ENCODE data around the gene ASZ1. TPM values are rescaled to one million over a fixed set of nuclear protein-coding genes. Genes with fewer than 3 reads are reported as not detected.

The ASZ1 gene
- total and polyA plus RNA-seq, 2 donors (not counting 1 experiment from before 2014, with no cell fraction given) = not detected

- TF ChIP-seq, protein P1, sequence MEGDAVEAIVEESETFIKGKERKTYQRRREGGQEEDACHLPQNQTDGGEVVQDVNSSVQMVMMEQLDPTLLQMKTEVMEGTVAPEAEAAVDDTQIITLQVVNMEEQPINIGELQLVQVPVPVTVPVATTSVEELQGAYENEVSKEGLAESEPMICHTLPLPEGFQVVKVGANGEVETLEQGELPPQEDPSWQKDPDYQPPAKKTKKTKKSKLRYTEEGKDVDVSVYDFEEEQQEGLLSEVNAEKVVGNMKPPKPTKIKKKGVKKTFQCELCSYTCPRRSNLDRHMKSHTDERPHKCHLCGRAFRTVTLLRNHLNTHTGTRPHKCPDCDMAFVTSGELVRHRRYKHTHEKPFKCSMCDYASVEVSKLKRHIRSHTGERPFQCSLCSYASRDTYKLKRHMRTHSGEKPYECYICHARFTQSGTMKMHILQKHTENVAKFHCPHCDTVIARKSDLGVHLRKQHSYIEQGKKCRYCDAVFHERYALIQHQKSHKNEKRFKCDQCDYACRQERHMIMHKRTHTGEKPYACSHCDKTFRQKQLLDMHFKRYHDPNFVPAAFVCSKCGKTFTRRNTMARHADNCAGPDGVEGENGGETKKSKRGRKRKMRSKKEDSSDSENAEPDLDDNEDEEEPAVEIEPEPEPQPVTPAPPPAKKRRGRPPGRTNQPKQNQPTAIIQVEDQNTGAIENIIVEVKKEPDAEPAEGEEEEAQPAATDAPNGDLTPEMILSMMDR (IDR thresholded peaks at IDR 0.05) = no peak
- TF ChIP-seq EZH2 (IDR thresholded peaks at IDR 0.05; ENCODE audit: borderline replicate concordance, insufficient read depth, low read depth, low read length, poor library complexity, severe bottlenecking) = no peak
- 74% methylated on average over 2 of the region's 2 CpGs for WGBS (ENCODE audit: insufficient coverage)
- H3K79me2 ChIP-seq (ENCODE audit: control insufficient read depth, insufficient read depth, low read length) = no peaks in the 10 kb centered on the region
Observed at GRCh38 chr7:117448655-117449054, 21.4 kb upstream of the ASZ1 start.

GRCh38 chr7:117446220-117446815 is 19.0 kb upstream of the ASZ1 start:
- Histone ChIP-seq H3K4me3 (ENCODE audit: control extremely low read depth in 1 of 5, extremely low read depth in 1 of 5, insufficient read depth in 1 of 5, low read depth in 2 of 5, low read length in 4 of 5) (no peak overlapping the region), H3K27ac (ENCODE audit: low read length in 2 of 2) (no peak overlapping the region), H3K4me1 (ENCODE audit: control insufficient read depth in 2 of 2, insufficient read depth in 2 of 2, low read length in 2 of 2) (no peaks in the 10 kb centered on the region), H3K9me3 (ENCODE audit: control extremely low read depth in 1 of 3, control insufficient read depth in 2 of 3, insufficient read depth in 1 of 3, low read length in 2 of 3) (peaks cover 0 to 12% (median 3%) of the 10 kb centered on the region in 3 donors), H3K79me2 (ENCODE audit: control insufficient read depth, insufficient read depth, low read length) (no peaks in the 10 kb centered on the region), H2AFZ (ENCODE audit: insufficient read depth, low read depth, low read length, poor library complexity, severe bottlenecking) (no peak overlapping the region), H3K9ac (ENCODE audit: low read length) (no peak overlapping the region), H3K4me2 (replicated peaks; ENCODE audit: low read depth, low read length, poor library complexity, severe bottlenecking) (no peak overlapping the region), H3K27me3 (replicated peaks in 1 of 4; ENCODE audit: control extremely low read depth in 1 of 4, control insufficient read depth in 3 of 4, insufficient read depth in 4 of 4, low read length in 3 of 4) (no peaks in the 10 kb centered on the region), H4K20me1 (ENCODE audit: control insufficient read depth, insufficient read depth, low read length, poor library complexity, severe bottlenecking) (no peaks in the 10 kb centered on the region), H3K36me3 (replicated peaks in 1 of 2; ENCODE audit: control extremely low read depth in 1 of 2, control insufficient read depth in 1 of 2, extremely low read depth in 1 of 2, insufficient read depth in 2 of 2, low read length in 1 of 2) (no peaks in the 10 kb centered on the region)
- no peak for TF ChIP-seq EZH2 (IDR thresholded peaks at IDR 0.05; ENCODE audit: borderline replicate concordance, insufficient read depth, low read depth, low read length, poor library complexity, severe bottlenecking)
- TF ChIP-seq, protein P1 (IDR thresholded peaks at IDR 0.05) = no peak
- H3K27ac Mint-ChIP-seq = no peak overlapping the region
- no peaks in the 10 kb centered on the region for H3K4me1 Mint-ChIP-seq
- no CpG with 5 or more reads among the region's 4 CpGs for whole genome bisulfite sequencing (ENCODE audit: insufficient coverage)
- ChIA-PET CTCF (no interaction called here), POLR2A (no interaction called here)
- DNase-seq = no peak
- intact Hi-C loops (cut with micrococcal nuclease) = no loop called here
- no peak for ATAC-seq (ENCODE audit: low read depth)
- H3K9me3 Mint-ChIP-seq (ENCODE audit: insufficient read depth) = peaks cover 11% of the 10 kb centered on the region
- H3K4me3 Mint-ChIP-seq = no peak overlapping the region
- peaks cover 1% of the 10 kb centered on the region for H3K27me3 Mint-ChIP-seq

More at GRCh38 chr7:117448655-117449054, 21.4 kb upstream of the ASZ1 start:
- no peak for ATAC-seq (ENCODE audit: low read depth)
- peaks cover 0 to 12% (median 3%) of the 10 kb centered on the region in 3 donors for H3K9me3 ChIP-seq (ENCODE audit: control extremely low read depth in 1 of 3, control insufficient read depth in 2 of 3, insufficient read depth in 1 of 3, low read length in 2 of 3)
- ChIA-PET POLR2A (no interaction called here), CTCF (no interaction called here)
- no peak overlapping the region for H3K4me3 Mint-ChIP-seq
- no peaks in the 10 kb centered on the region for H3K4me1 Mint-ChIP-seq
- no peak overlapping the region for H3K27ac ChIP-seq (ENCODE audit: low read length in 2 of 2)
- H3K27me3 Mint-ChIP-seq = peaks cover 3% of the 10 kb centered on the region
- no peaks in the 10 kb centered on the region for H3K4me1 ChIP-seq (ENCODE audit: control insufficient read depth in 2 of 2, insufficient read depth in 2 of 2, low read length in 2 of 2)
- no peaks in the 10 kb centered on the region for H3K27me3 ChIP-seq (replicated peaks in 1 of 4; ENCODE audit: control extremely low read depth in 1 of 4, control insufficient read depth in 3 of 4, insufficient read depth in 4 of 4, low read length in 3 of 4)
- H3K27ac Mint-ChIP-seq = no peak overlapping the region
- H2AFZ ChIP-seq (ENCODE audit: insufficient read depth, low read depth, low read length, poor library complexity, severe bottlenecking) = no peak overlapping the region
- H3K9me3 Mint-ChIP-seq (ENCODE audit: insufficient read depth) = peaks cover 12% of the 10 kb centered on the region
- no peak overlapping the region for H3K4me2 ChIP-seq (replicated peaks; ENCODE audit: low read depth, low read length, poor library complexity, severe bottlenecking)
- DNase-seq = no peak
- intact Hi-C loops (cut with micrococcal nuclease) = no loop called here
- H3K36me3 ChIP-seq (replicated peaks in 1 of 2; ENCODE audit: control extremely low read depth in 1 of 2, control insufficient read depth in 1 of 2, extremely low read depth in 1 of 2, insufficient read depth in 2 of 2, low read length in 1 of 2) = no peaks in the 10 kb centered on the region
- no peak overlapping the region for H3K9ac ChIP-seq (ENCODE audit: low read length)
- no peaks in the 10 kb centered on the region for H4K20me1 ChIP-seq (ENCODE audit: control insufficient read depth, insufficient read depth, low read length, poor library complexity, severe bottlenecking)
- H3K4me3 ChIP-seq (ENCODE audit: control extremely low read depth in 1 of 5, extremely low read depth in 1 of 5, insufficient read depth in 1 of 5, low read depth in 2 of 5, low read length in 4 of 5) = no peak overlapping the region

Measured in B cell (primary cell).